CD14-positive monocyte (primary cell): ENCODE data around the gene ZNF92. TPM values are rescaled to one million over a fixed set of nuclear protein-coding genes. Genes with fewer than 3 reads are reported as not detected.

Experiments
- DNase-seq, 3 donors: peaks; one replicate each; pipeline ENCODE4 v3.0.0-alpha.2; 2011 to 2022
- H2AFZ ChIP-seq: 2 replicates; pipeline ENCODE4 v1.6.0; 2012; ENCODE audit warnings: mild to moderate bottlenecking, low read depth, low read length, inconsistent platforms; ENCODE audit not compliant: insufficient read depth, poor library complexity, severe bottlenecking
- H3K27ac ChIP-seq, 2 donors: 1 replicate in 1 of 2; 2 replicates in 1 of 2; pipeline ENCODE4 v1.5.1; 2012 to 2013; ENCODE audit warnings: low read length in 2 of 2, control low read depth in 1 of 2, inconsistent platforms in 1 of 2, low read depth in 1 of 2, mild to moderate bottlenecking in 1 of 2
- H3K27me3 ChIP-seq, 2 donors: one replicate each; pipeline versions ENCODE4 v1.6.0 to v1.6.1; 2011 to 2013; ENCODE audit warnings: low read length in 2 of 2; ENCODE audit not compliant: control insufficient read depth in 2 of 2, insufficient read depth in 2 of 2
- H3K36me3 ChIP-seq, 2 donors: replicated peaks in 1 of 2; 1 replicate in 1 of 2; 2 replicates in 1 of 2; pipeline versions ENCODE4 v1.5.1 to v1.6.1; 2012 to 2013; ENCODE audit warnings: low read length in 2 of 2, control low read depth in 1 of 2, inconsistent platforms in 1 of 2, mild to moderate bottlenecking in 1 of 2; ENCODE audit not compliant: insufficient read depth in 2 of 2, control insufficient read depth in 1 of 2
- H3K4me1 ChIP-seq, 2 donors: 1 replicate in 1 of 2; 2 replicates in 1 of 2; pipeline versions ENCODE4 v1.5.1 to v1.6.1; 2012 to 2013; ENCODE audit warnings: low read length in 2 of 2, control low read depth in 1 of 2, inconsistent platforms in 1 of 2, mild to moderate bottlenecking in 1 of 2, moderate library complexity in 1 of 2; ENCODE audit not compliant: insufficient read depth in 2 of 2, control insufficient read depth in 1 of 2
- H3K4me2 ChIP-seq: replicated peaks from 2 replicates; pipeline ENCODE3; 2012; ENCODE audit warnings: low read length, moderate library complexity, mild to moderate bottlenecking; ENCODE audit not compliant: poor library complexity, severe bottlenecking; ENCODE audit errors: extremely low read depth
- H3K4me3 ChIP-seq, 3 experiments: fragments of 200-600 bp in 1 of 3; sonication (generic) in 1 of 3; replicated peaks in 1 of 3; 1 replicate in 2 of 3; 2 replicates in 1 of 3; pipeline ENCODE4 v1.5.1; 2011 to 2013; ENCODE audit warnings: low read length in 3 of 3, mild to moderate bottlenecking in 3 of 3, control low read depth in 2 of 3, low read depth in 2 of 3, inconsistent platforms in 1 of 3, moderate library complexity in 1 of 3
- H3K79me2 ChIP-seq: 2 replicates; pipeline ENCODE4 v1.6.0; 2012; ENCODE audit warnings: mild to moderate bottlenecking, control low read depth, inconsistent platforms, low read length, moderate library complexity; ENCODE audit not compliant: insufficient read depth
- H3K9ac ChIP-seq: 2 replicates; pipeline ENCODE4 v1.6.0; 2017; ENCODE audit warnings: low read length, mild to moderate bottlenecking; ENCODE audit not compliant: insufficient read depth, poor library complexity, severe bottlenecking
- H3K9me3 ChIP-seq, 2 donors: replicated peaks in 1 of 2; 1 replicate in 1 of 2; 2 replicates in 1 of 2; pipeline versions ENCODE4 v1.5.1 to v1.6.1; 2012 to 2013; ENCODE audit warnings: low read length in 2 of 2, control low read depth in 1 of 2; ENCODE audit not compliant: control insufficient read depth in 1 of 2, insufficient read depth in 1 of 2
- H4K20me1 ChIP-seq: 2 replicates; pipeline ENCODE4 v1.6.0; 2012; ENCODE audit warnings: mild to moderate bottlenecking, low read length, control low read depth, moderate library complexity; ENCODE audit not compliant: insufficient read depth
- H3K27ac Mint-ChIP-seq, 7 donors: one replicate each; pipeline ENCODE4 v1.8.0; 2020; ENCODE audit warnings: mild to moderate bottlenecking in 7 of 7, mixed read lengths in 7 of 7, moderate library complexity in 6 of 7, inconsistent platforms in 2 of 7
- H3K27me3 Mint-ChIP-seq, 3 donors: one replicate each; pipeline ENCODE4 v1.8.0; 2021 to 2022; ENCODE audit warnings: low read depth in 3 of 3, mild to moderate bottlenecking in 3 of 3, mixed read lengths in 3 of 3, moderate library complexity in 3 of 3, inconsistent platforms in 1 of 3
- H3K36me3 Mint-ChIP-seq, 2 donors: one replicate each; pipeline ENCODE4 v1.8.0; 2020; ENCODE audit warnings: mixed read lengths in 2 of 2, inconsistent platforms in 1 of 2, mild to moderate bottlenecking in 1 of 2
- H3K4me1 Mint-ChIP-seq: one replicate; pipeline ENCODE4 v1.8.0; 2020; ENCODE audit warnings: mild to moderate bottlenecking, mixed read lengths
- H3K4me3 Mint-ChIP-seq, 2 donors: one replicate each; pipeline ENCODE4 v1.8.0; 2020; ENCODE audit warnings: mild to moderate bottlenecking in 2 of 2, mixed read lengths in 2 of 2, moderate library complexity in 1 of 2
- H3K9me3 Mint-ChIP-seq, 7 donors: one replicate each; pipeline ENCODE4 v1.8.0; 2020 to 2022; ENCODE audit warnings: mixed read lengths in 7 of 7, mild to moderate bottlenecking in 6 of 7, moderate library complexity in 6 of 7, inconsistent platforms in 2 of 7
- WGBS: methylation state at CpG from one replicate; pipeline ENCODE4 v1.1.5; 2013; ENCODE audit warnings: missing lambda C conversion rate; ENCODE audit not compliant: insufficient coverage; 5-methylcytosine and 5-hydroxymethylcytosine counted together
- intact Hi-C, 2 donors: fragments of 100-400 bp; cut with micrococcal nuclease; formaldehyde crosslinking; loops; one replicate each; pipeline versions ENCODE4 v1.15.0 to v1.15.1; 2023
- polyA plus RNA-seq, 3 donors: library from polyadenylated mRNA; depleted of rRNA in 1 of 3; unstranded in 2 of 3; stranded (reverse) in 1 of 3; fragments of 300-500 nt in 2 of 3; fragments of >200 nt in 1 of 3; fragmentation: Illumina TruSeq in 2 of 3; gene quantifications; 1 replicate in 2 of 3; 2 replicates in 1 of 3; pipeline ENCODE4 v1.2.3, GENCODE V29; 2012 to 2021
- TF ChIP-seq, protein P1 (sequence below): fragments of 200-600 bp; IDR thresholded peaks from one replicate; pipeline ENCODE4 v1.8.0; 2022; ENCODE audit warnings: antibody characterized with exemption, mild to moderate bottlenecking

The ZNF92 gene
- polyA plus RNA-seq, 3 donors, result 2.3 to 6.4 (median 4.1) TPM

DNA sequence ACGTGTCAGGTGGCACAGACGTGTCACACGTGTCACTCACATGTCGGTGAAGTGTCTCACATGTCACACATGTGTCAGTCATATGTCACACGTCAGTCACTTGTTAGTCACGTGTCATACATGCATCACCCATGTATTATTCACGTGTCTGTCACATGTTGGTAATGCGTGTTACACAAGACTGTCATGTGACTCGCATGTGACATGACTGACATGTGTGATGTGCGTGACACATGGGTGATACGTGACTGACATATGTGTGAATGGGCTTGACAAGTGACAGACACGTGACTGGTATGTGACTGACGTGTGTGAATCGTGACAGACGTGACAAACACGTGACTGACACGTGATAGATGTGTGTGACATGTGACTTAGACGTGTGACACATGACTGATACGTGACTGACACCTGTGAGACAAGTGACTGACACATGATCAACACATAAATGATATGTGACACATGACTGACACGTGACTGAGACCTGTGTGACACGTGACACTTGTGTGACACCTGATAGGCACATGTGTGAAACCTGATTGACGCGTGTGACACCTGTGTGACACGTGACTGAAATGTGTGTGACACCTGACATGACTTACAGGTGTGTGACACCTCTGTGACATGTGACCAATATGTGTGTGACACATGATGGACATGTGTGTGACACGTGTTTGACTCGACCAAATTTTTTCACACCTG, 56.1 kb downstream of the ZNF92 start:
- Mint-ChIP-seq H3K4me1 (no peaks in the 10 kb centered on the region), H3K4me3 (no peak overlapping the region), H3K27me3 (peaks cover 0 to 3% (median 0%) of the 10 kb centered on the region in 3 donors), H3K27ac (no peak overlapping the region), H3K9me3 (peaks cover 21 to 39% (median 32%) of the 10 kb centered on the region in 7 donors), H3K36me3 (no peaks in the 10 kb centered on the region)
- peaks cover 16 to 31% of the 10 kb centered on the region in 2 donors for H3K9me3 ChIP-seq
- H3K4me2 ChIP-seq, result no peak overlapping the region
- no peaks in the 10 kb centered on the region for H3K36me3 ChIP-seq
- no peak overlapping the region for H2AFZ ChIP-seq
- no peaks in the 10 kb centered on the region for H3K4me1 ChIP-seq
- peak overlapping the region in 1 of 3 experiments; percentile 22 for H3K4me3 ChIP-seq
- no peaks in the 10 kb centered on the region for H3K79me2 ChIP-seq
- H3K27me3 ChIP-seq, result no peaks in the 10 kb centered on the region
- H4K20me1 ChIP-seq, result no peaks in the 10 kb centered on the region
- TF ChIP-seq, protein P1, sequence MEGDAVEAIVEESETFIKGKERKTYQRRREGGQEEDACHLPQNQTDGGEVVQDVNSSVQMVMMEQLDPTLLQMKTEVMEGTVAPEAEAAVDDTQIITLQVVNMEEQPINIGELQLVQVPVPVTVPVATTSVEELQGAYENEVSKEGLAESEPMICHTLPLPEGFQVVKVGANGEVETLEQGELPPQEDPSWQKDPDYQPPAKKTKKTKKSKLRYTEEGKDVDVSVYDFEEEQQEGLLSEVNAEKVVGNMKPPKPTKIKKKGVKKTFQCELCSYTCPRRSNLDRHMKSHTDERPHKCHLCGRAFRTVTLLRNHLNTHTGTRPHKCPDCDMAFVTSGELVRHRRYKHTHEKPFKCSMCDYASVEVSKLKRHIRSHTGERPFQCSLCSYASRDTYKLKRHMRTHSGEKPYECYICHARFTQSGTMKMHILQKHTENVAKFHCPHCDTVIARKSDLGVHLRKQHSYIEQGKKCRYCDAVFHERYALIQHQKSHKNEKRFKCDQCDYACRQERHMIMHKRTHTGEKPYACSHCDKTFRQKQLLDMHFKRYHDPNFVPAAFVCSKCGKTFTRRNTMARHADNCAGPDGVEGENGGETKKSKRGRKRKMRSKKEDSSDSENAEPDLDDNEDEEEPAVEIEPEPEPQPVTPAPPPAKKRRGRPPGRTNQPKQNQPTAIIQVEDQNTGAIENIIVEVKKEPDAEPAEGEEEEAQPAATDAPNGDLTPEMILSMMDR, result no peak
- intact Hi-C loops, result no loop called here
- WGBS, result 74% methylated on average over 26 of the region's 26 CpGs
- DNase-seq, result no peak
- H3K27ac ChIP-seq, result no peak overlapping the region
- no peak overlapping the region for H3K9ac ChIP-seq

DNA sequence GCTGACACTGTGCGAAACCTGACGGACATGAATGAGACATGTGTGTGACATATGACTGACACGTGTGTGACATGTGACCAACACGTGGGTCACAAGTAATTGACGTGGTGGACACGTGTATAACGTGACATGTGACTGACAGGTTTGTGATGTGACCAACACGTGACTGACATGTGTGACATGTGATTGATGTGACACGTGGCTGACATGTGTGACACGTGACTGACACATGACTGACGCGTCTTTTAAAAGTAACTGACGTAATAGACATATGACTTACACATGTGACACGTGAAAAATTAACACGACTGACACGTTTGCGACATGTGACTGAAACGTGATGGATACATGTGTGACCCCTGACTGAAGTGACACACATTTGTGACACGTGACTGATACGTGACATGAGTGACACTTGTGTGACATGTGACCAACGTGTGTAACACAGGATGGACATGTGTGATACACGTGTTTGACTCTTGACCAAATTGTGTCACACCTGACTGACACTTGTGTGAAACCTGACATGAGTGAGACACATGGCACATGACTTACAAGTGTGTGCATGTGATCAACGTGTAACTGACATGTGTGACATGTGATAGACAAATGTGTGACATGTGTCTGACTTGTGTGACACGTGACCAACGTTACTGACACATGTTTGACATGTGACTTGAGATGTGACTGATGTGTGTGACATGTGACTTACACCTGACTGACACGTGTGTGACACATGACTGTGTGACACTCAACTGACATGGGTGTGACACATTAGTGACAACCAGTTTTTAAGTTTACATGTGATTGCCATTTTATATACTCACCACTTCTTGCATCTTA, 56.9 kb downstream of the ZNF92 start:
- peaks cover 18 to 41% (median 31%) of the 10 kb centered on the region in 7 donors for H3K9me3 Mint-ChIP-seq
- TF ChIP-seq, protein P1, result no peak
- H3K27me3 Mint-ChIP-seq, result peaks cover 0 to 3% (median 0%) of the 10 kb centered on the region in 3 donors
- no peak overlapping the region for H3K27ac Mint-ChIP-seq
- no peak for DNase-seq
- intact Hi-C loops, result no loop called here
- H3K4me1 ChIP-seq, result no peaks in the 10 kb centered on the region
- no peaks in the 10 kb centered on the region for H3K27me3 ChIP-seq
- H4K20me1 ChIP-seq, result no peaks in the 10 kb centered on the region
- H3K36me3 ChIP-seq, result no peaks in the 10 kb centered on the region
- peaks cover 16 to 30% of the 10 kb centered on the region in 2 donors for H3K9me3 ChIP-seq
- no peak overlapping the region for H3K9ac ChIP-seq
- H3K4me1 Mint-ChIP-seq, result no peaks in the 10 kb centered on the region
- no peak overlapping the region for H3K4me3 ChIP-seq
- no peak overlapping the region for H3K4me2 ChIP-seq
- no peak overlapping the region for H3K27ac ChIP-seq
- H3K36me3 Mint-ChIP-seq, result no peaks in the 10 kb centered on the region
- WGBS, result 82% methylated on average over 25 of the region's 26 CpGs
- no peak overlapping the region for H2AFZ ChIP-seq
- H3K79me2 ChIP-seq, result no peaks in the 10 kb centered on the region
- H3K4me3 Mint-ChIP-seq, result no peak overlapping the region
